ENCODE data around the gene KLF1. TPM values are rescaled to one million over a fixed set of nuclear protein-coding genes. Genes with fewer than 3 reads are reported as not detected.
"Not testable (repeated sequence)": the region's sequence is repeated elsewhere in the genome, so short reads cannot be mapped to it uniquely, and the experiment has no call there.

The KLF1 gene
- total RNA-seq, 1 donor from 2014 or later = not detected

DNA sequence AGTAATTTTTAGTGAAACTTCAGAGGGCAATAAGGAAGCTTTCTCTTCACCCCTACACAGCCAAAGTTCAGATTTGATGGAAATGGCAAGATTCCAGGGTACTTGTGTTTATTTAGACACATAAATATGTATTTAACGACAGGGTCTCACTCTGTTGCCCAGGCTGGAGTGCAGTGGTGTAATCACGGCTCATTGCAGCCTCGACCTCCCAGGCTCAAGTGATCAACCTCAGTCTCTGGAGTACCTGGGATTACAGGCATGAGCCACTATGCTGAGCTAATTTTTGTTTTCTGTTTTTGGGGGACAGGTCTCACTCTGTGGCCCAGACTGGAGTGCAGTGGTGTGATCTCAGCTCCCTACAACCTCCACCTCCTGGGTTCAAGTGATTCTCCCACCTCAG, 34.0 kb upstream of the KLF1 start:
- no peak for DNase-seq (ENCODE audit: low spot score)
- H3K36me3 Mint-ChIP-seq (ENCODE audit: low read depth) = peaks cover 21% of the 10 kb centered on the region
- TF ChIP-seq, protein P1, sequence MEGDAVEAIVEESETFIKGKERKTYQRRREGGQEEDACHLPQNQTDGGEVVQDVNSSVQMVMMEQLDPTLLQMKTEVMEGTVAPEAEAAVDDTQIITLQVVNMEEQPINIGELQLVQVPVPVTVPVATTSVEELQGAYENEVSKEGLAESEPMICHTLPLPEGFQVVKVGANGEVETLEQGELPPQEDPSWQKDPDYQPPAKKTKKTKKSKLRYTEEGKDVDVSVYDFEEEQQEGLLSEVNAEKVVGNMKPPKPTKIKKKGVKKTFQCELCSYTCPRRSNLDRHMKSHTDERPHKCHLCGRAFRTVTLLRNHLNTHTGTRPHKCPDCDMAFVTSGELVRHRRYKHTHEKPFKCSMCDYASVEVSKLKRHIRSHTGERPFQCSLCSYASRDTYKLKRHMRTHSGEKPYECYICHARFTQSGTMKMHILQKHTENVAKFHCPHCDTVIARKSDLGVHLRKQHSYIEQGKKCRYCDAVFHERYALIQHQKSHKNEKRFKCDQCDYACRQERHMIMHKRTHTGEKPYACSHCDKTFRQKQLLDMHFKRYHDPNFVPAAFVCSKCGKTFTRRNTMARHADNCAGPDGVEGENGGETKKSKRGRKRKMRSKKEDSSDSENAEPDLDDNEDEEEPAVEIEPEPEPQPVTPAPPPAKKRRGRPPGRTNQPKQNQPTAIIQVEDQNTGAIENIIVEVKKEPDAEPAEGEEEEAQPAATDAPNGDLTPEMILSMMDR (IDR thresholded peaks at IDR 0.05) = no peak
- H3K27ac Mint-ChIP-seq (ENCODE audit: unreplicated experiment) = no peak overlapping the region
- no peak overlapping the region for H3K4me3 Mint-ChIP-seq (ENCODE audit: unreplicated experiment)
- peaks cover 8% of the 10 kb centered on the region for H3K4me1 Mint-ChIP-seq (ENCODE audit: low read depth)
- no peaks in the 10 kb centered on the region for H3K27me3 Mint-ChIP-seq (ENCODE audit: low read depth)
- no peaks in the 10 kb centered on the region for H3K9me3 Mint-ChIP-seq (ENCODE audit: low read depth)

DNA sequence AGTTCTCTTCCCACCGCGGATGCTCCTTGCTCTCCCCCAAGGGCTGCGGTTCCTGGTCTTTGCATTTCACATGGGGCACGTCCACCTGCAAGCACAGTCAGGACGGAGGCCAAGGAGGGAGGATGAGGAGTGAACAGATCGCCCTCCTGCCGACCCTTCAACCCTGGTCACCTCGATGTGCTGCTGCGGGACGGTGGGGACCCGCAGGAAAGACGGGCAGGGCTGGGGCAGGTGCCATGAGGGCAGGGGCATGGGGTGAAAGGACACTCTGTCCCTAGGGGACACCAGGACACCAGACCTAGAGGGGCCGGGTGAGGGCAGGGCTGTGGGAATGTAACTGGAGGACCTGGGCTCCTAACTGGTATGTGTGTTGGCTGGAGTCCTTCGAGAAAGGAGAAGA, 31.3 kb upstream of the KLF1 start:
- H3K4me3 Mint-ChIP-seq (ENCODE audit: unreplicated experiment) = peak overlapping the region; percentile 67
- H3K27ac Mint-ChIP-seq (ENCODE audit: unreplicated experiment) = no peak overlapping the region
- H3K9me3 Mint-ChIP-seq (ENCODE audit: low read depth) = no peaks in the 10 kb centered on the region
- no peak for DNase-seq (ENCODE audit: low spot score)
- TF ChIP-seq, protein P1 (IDR thresholded peaks at IDR 0.05) = no peak
- peaks cover 9% of the 10 kb centered on the region for H3K36me3 Mint-ChIP-seq (ENCODE audit: low read depth)
- peaks cover 8% of the 10 kb centered on the region for H3K4me1 Mint-ChIP-seq (ENCODE audit: low read depth)
- H3K27me3 Mint-ChIP-seq (ENCODE audit: low read depth) = no peaks in the 10 kb centered on the region

DNA sequence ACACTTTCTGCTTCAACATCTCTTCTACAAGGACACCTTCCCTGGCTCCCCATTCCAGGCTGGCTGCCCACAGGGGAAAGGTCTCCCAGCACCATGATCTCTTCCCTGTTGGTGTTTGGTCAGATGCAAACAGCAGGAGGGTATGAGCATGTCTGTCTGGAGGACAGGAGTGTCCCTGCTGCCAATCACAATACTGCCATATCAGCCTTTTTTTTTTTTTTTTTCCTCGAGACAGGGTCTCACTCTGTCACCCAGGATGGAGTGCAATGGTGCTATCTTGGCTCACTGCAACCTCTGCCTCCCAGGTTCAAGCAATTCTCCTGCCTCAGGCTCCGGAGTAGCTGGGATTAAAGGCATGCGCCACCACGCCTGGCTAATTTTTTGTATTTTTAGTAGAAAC, 28.9 kb upstream of the KLF1 start:
- DNase-seq (ENCODE audit: low spot score); H3K27me3 Mint-ChIP-seq (ENCODE audit: low read depth); H3K4me3 Mint-ChIP-seq (ENCODE audit: unreplicated experiment); H3K9me3 Mint-ChIP-seq (ENCODE audit: low read depth); H3K36me3 Mint-ChIP-seq (ENCODE audit: low read depth); H3K27ac Mint-ChIP-seq (ENCODE audit: unreplicated experiment): not testable (repeated sequence)
- peaks cover 14% of the 10 kb centered on the region for H3K4me1 Mint-ChIP-seq (ENCODE audit: low read depth)

DNA sequence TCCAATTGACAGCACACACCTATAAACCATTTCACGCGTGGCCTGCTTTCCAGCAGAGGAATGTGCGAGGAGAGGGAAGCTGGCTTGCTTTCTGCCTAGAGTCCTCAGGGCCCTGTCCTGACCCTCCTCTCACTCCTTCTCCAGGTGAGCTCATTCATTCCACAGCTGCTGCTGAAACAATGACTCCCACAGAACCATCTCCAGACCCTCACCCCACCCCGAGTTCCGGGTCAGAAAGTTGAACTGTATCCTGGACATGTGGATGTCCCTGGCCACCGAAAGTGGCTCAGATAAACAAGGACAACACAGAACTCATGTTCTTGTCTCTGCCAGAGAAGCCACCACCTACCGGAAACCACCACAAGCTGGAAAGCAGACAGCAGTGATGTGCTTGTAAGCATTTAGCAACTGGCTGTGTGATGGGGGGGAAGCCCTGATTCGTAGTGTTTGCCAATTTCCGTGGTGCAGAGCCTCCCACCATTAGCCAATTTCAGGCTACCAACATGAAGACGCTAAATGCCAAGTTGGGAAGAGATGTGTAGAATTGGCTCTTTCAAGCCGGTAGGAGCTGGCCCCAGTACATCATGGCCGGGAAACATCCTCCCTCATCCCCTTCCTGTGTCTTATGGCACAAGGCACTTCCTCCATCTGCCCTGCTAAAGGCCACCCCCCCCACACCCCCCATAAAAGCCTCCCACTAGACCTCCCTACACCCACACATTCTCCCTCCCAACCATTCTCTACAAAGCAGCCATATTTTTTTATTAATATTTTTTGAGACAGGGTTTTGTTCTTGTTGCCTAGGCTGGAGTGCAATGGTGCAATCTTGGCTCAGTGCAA, 27.1 kb upstream of the KLF1 start:
- DNase-seq (ENCODE audit: low spot score) = no peak
- TF ChIP-seq, protein P1 (IDR thresholded peaks at IDR 0.05) = no peak
- peaks cover 10% of the 10 kb centered on the region for H3K4me1 Mint-ChIP-seq (ENCODE audit: low read depth)
- no peak overlapping the region for H3K4me3 Mint-ChIP-seq (ENCODE audit: unreplicated experiment)
- no peak overlapping the region for H3K27ac Mint-ChIP-seq (ENCODE audit: unreplicated experiment)
- no peaks in the 10 kb centered on the region for H3K36me3 Mint-ChIP-seq (ENCODE audit: low read depth)
- no peaks in the 10 kb centered on the region for H3K27me3 Mint-ChIP-seq (ENCODE audit: low read depth)
- H3K9me3 Mint-ChIP-seq (ENCODE audit: low read depth) = no peaks in the 10 kb centered on the region

DNA sequence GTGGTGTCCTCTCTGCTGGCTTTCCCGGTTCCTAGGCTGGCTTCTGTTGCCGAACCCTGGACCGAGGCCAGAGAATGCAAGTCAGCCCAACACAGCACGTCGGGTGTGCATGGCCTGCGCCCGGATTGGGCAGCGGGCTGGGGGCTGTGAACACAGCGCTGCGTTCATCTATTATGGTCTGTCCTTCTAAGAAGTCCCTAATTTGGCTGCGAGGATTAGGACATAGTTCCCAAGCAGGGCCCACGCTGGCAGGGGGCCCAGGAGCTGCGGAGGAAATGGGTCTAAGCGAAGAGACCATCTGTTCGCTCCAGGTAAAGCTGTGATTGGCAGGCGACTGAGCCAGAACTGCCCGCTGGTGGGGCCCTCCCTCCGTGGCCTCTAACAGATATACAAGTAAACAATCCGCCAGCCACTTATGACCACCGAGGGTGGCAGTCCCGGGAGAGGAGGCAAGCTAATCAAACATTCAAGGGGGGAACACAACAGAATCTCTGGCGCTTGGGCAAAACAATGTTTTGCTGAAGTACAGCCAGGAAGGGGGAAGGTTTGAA, 26.1 kb upstream of the KLF1 start:
- no peaks in the 10 kb centered on the region for H3K9me3 Mint-ChIP-seq (ENCODE audit: low read depth)
- TF ChIP-seq, protein P1 (IDR thresholded peaks at IDR 0.05) = no peak
- no peak overlapping the region for H3K4me3 Mint-ChIP-seq (ENCODE audit: unreplicated experiment)
- H3K27me3 Mint-ChIP-seq (ENCODE audit: low read depth) = peaks cover 2% of the 10 kb centered on the region
- DNase-seq (ENCODE audit: low spot score) = no peak
- no peak overlapping the region for H3K27ac Mint-ChIP-seq (ENCODE audit: unreplicated experiment)
- no peaks in the 10 kb centered on the region for H3K36me3 Mint-ChIP-seq (ENCODE audit: low read depth)
- H3K4me1 Mint-ChIP-seq (ENCODE audit: low read depth) = peaks cover 6% of the 10 kb centered on the region

Measured in chondrocyte (in vitro differentiated cells).